Breast epithelium (tissue), 3 donors: ENCODE data around the gene CCDC175.

Experiments
- CTCF ChIP-seq, 3 donors: fragments of 450-650 bp; IDR thresholded peaks; one replicate each; pipeline ENCODE4 v1.5.1; 2016 to 2017; ENCODE audit warnings: antibody characterized with exemption in 3 of 3, mild to moderate bottlenecking in 3 of 3, moderate library complexity in 3 of 3
- POLR2A ChIP-seq: fragments of 450-650 bp; IDR thresholded peaks from one replicate; pipeline ENCODE4 v1.6.1; 2016; ENCODE audit warnings: antibody characterized with exemption, mild to moderate bottlenecking, moderate library complexity
- POLR2AphosphoS5 ChIP-seq, 3 donors: sonication (generic); formaldehyde crosslinking; IDR thresholded peaks; one replicate each; pipeline ENCODE4 v1.6.1; 2017; ENCODE audit warnings: antibody characterized with exemption in 3 of 3

GRCh38 chr14:59500732-59501131 lies 75.9 kb downstream of the CCDC175 start:
- TF ChIP-seq CTCF (IDR thresholded peaks at IDR 0.05), result no peak
- TF ChIP-seq POLR2A, result no peak
- no peak for TF ChIP-seq POLR2AphosphoS5 (IDR thresholded peaks at IDR 0.05)
